GM12872 (cell line): Measurements from ENCODE around the gene SPINDOC.

Source experiments
- CTCF ChIP-seq: IDR thresholded peaks from 3 replicates; pipeline ENCODE4 v1.5.1; 2011; ENCODE audit warnings: low read depth, mild to moderate bottlenecking, low read length, moderate library complexity; ENCODE audit not compliant: insufficient read depth

Gene SPINDOC

GRCh38 chr11:63767267-63767564 lies 46.0 kb upstream of the SPINDOC start:
- TF ChIP-seq CTCF = no peak

- TF ChIP-seq CTCF = no peak; the same call in 2 of the 3 replicates
These were observed 45.6 kb upstream of the SPINDOC start for GRCh38 chr11:63767565-63768236.

- peak; percentile 69 for TF ChIP-seq CTCF
These were observed 44.8 kb upstream of the SPINDOC start, which contains the start of gene ZFTA for GRCh38 chr11:63768237-63769041. ZFTA (minus strand) TSS chr11:63768775; CDS start chr11:63768622, 153 bp downstream.

- 0 out of 3 replicates have a peak, but pooled peaks have one; percentile 6 for TF ChIP-seq CTCF
These were observed 44.1 kb upstream of the SPINDOC start for GRCh38 chr11:63769042-63769713.

- TF ChIP-seq CTCF = no peak
These were observed 43.4 kb upstream of the SPINDOC start for GRCh38 chr11:63769714-63770455.

- TF ChIP-seq CTCF = no peak
These were observed 42.5 kb upstream of the SPINDOC start for GRCh38 chr11:63770763-63771162.

- no peak for TF ChIP-seq CTCF
These were observed 38.1 kb upstream of the SPINDOC start for GRCh38 chr11:63775191-63775590.
